Measurements from ENCODE around the gene GOLPH3. TPM values are rescaled to one million over a fixed set of nuclear protein-coding genes. Genes with fewer than 3 reads are reported as not detected.
A peak's percentile ranks its signal among the peaks of the same experiment; 100 is the strongest.

GOLPH3 gene
- total RNA-seq, 1 donor from 2014 or later: 80.5 TPM

DNA sequence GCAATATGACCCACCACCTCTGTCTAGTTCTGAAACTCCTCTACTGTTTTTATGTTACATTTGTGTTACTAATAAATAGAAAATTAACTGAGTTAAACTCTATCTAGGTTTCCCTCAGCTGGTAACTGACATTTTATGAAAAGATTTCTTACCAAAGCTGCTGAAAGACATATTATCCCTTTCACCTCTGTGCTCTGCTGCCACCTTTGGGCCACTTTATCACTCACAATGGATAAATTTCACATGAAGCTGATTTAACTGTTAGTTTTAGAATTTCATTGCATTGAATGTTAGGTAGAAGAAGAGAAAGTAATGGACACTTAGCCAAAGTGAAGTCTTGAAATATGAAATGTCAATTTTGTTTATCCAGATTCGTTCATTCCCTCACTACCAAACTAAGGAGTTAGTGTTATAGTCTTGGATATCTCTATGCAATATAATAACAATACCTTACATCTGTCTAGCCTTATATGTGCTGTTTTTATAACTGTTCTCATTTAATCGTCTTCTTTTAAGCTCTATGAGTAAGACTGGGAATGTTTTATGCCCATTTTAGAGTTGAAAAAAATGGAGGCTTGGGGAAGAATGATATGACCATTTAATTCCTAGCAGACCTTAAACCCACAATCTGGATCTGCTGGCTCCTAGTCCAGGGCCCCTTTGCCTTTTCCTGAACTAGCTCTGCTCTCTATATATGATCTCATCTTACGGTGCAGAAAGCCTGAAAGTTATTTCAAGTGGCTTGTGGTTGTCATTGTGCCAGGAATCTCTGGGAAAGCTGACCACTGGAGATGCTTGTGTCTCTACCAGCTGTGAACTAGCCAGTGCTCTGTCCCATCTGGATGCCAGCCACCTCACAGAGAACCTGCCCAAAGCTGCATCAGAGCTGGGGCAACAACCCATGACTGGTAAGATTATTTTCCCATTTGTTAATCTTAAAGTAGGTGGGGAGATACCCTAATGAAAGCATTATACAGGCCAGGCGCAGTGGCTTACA, 97.1 kb downstream of the GOLPH3 start:
- H3K27me3 ChIP-seq: no peaks in the 10 kb centered on the region
- H3K4me1 Mint-ChIP-seq: peaks cover 2% of the 10 kb centered on the region
- H3F3A ChIP-seq (ENCODE audit: low read depth): no peaks in the 10 kb centered on the region
- no peak overlapping the region for H2AFZ ChIP-seq (replicated peaks)
- peaks cover 4% of the 10 kb centered on the region for H3K27me3 Mint-ChIP-seq (ENCODE audit: insufficient read depth, low read depth)
- H3K27ac ChIP-seq: no peak overlapping the region
- H3K36me3 Mint-ChIP-seq: no peaks in the 10 kb centered on the region
- peaks cover 7% of the 10 kb centered on the region for H3K9me3 Mint-ChIP-seq
- TF ChIP-seq EZH2phosphoT487 (IDR thresholded peaks at IDR 0.05): no peak
- TF ChIP-seq EZH2 (IDR thresholded peaks at IDR 0.05): no peak
- TF ChIP-seq, protein P1, sequence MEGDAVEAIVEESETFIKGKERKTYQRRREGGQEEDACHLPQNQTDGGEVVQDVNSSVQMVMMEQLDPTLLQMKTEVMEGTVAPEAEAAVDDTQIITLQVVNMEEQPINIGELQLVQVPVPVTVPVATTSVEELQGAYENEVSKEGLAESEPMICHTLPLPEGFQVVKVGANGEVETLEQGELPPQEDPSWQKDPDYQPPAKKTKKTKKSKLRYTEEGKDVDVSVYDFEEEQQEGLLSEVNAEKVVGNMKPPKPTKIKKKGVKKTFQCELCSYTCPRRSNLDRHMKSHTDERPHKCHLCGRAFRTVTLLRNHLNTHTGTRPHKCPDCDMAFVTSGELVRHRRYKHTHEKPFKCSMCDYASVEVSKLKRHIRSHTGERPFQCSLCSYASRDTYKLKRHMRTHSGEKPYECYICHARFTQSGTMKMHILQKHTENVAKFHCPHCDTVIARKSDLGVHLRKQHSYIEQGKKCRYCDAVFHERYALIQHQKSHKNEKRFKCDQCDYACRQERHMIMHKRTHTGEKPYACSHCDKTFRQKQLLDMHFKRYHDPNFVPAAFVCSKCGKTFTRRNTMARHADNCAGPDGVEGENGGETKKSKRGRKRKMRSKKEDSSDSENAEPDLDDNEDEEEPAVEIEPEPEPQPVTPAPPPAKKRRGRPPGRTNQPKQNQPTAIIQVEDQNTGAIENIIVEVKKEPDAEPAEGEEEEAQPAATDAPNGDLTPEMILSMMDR (IDR thresholded peaks at IDR 0.05): peak; percentile 94
- H3K4me2 ChIP-seq: no peak overlapping the region
- H3K9me3 ChIP-seq (ENCODE audit: low read depth): no peaks in the 10 kb centered on the region
- H3K36me3 ChIP-seq: no peaks in the 10 kb centered on the region
- H3K9ac ChIP-seq: no peak overlapping the region
- H3K4me3 ChIP-seq: no peak overlapping the region
- no peaks in the 10 kb centered on the region for H3K79me2 ChIP-seq (ENCODE audit: low read depth)
- H3K4me3 Mint-ChIP-seq: no peak overlapping the region
- H4K20me1 ChIP-seq (ENCODE audit: low read depth): no peaks in the 10 kb centered on the region
- DNase-seq (ENCODE audit: low spot score): peak; percentile 62
- H3K27ac Mint-ChIP-seq: no peak overlapping the region
- no peaks in the 10 kb centered on the region for H3K4me1 ChIP-seq

Small RNA genes within 50 kb of the gene (small RNA-seq; reads per million reads assigned to genes)
- not detected for gene RF00019

Other genes with a start within 250 kb of the GOLPH3 start
- 20.0 and 22.0 TPM in 2 replicates for gene MTMR12, start 138.6 kb upstream of the GOLPH3 start, total RNA-seq (ENCODE audit: low replicate concordance)